SH-SY5Y (cell line): Measurements from ENCODE around the gene FAM240A.

ENCODE experiments used
- GATA2 ChIP-seq: IDR thresholded peaks from 2 replicates; pipeline ENCODE4 v1.6.1; 2011; ENCODE audit warnings: mild to moderate bottlenecking, low read depth, low read length
- GATA3 ChIP-seq: IDR thresholded peaks from 2 replicates; pipeline ENCODE4 v1.6.1; 2011; ENCODE audit warnings: low read depth, mild to moderate bottlenecking, low read length, moderate library complexity

GRCh38 chr3:46599590-46599989 lies 12.7 kb upstream of the FAM240A start:
- TF ChIP-seq GATA3: no peak
- TF ChIP-seq GATA2: no peak
